HEK293 (cell line): ENCODE measurements around the gene HSD17B1.
A peak's percentile ranks its signal among the peaks of the same experiment; 100 is the strongest.

Experiments
- GLI4 ChIP-seq: fragments of 450-650 bp; formaldehyde crosslinking; IDR thresholded peaks from 2 replicates; pipeline ENCODE4 v1.5.1; 2016; ENCODE audit warnings: missing biosample characterization, missing genetic modification characterization
- HIC1 ChIP-seq: fragments of 450-650 bp; formaldehyde crosslinking; IDR thresholded peaks from 2 replicates; pipeline ENCODE4 v1.5.1; 2016; ENCODE audit warnings: missing biosample characterization, missing genetic modification characterization
- HOXA7 ChIP-seq: sonication (generic); formaldehyde crosslinking; IDR thresholded peaks from 2 replicates; pipeline ENCODE4 v1.8.1; 2022; ENCODE audit warnings: missing genetic modification reagents, borderline replicate concordance
- KLF1 ChIP-seq: fragments of 450-650 bp; formaldehyde crosslinking; IDR thresholded peaks from 2 replicates; pipeline ENCODE4 v1.5.1; 2016; ENCODE audit warnings: missing biosample characterization, missing genetic modification characterization
- KLF9 ChIP-seq: fragments of 450-650 bp; formaldehyde crosslinking; IDR thresholded peaks from 2 replicates; pipeline ENCODE4 v1.5.1; 2016; ENCODE audit warnings: missing biosample characterization, missing genetic modification characterization, low read depth
- PRDM2 ChIP-seq: fragments of 450-650 bp; formaldehyde crosslinking; IDR thresholded peaks from 2 replicates; pipeline ENCODE4 v1.5.1; 2016; ENCODE audit warnings: missing biosample characterization, missing genetic modification characterization, borderline replicate concordance
- PRDM4 ChIP-seq: fragments of 450-650 bp; formaldehyde crosslinking; IDR thresholded peaks from 2 replicates; pipeline ENCODE4 v1.5.1; 2017; ENCODE audit warnings: missing biosample characterization, missing genetic modification characterization
- SALL2 ChIP-seq: fragments of 450-650 bp; formaldehyde crosslinking; IDR thresholded peaks from 2 replicates; pipeline ENCODE4 v1.5.0; 2017; ENCODE audit warnings: missing biosample characterization, mild to moderate bottlenecking, missing genetic modification characterization, borderline replicate concordance
- SETDB1 ChIP-seq: IDR thresholded peaks from one replicate; pipeline ENCODE4 v1.6.1; 2017; ENCODE audit warnings: mild to moderate bottlenecking, low read length, moderate library complexity, mixed read lengths; ENCODE audit not compliant: insufficient read length
- ZBTB1 ChIP-seq: fragments of 450-650 bp; formaldehyde crosslinking; IDR thresholded peaks from 2 replicates; pipeline ENCODE4 v1.5.1; 2016; ENCODE audit warnings: missing biosample characterization, missing genetic modification characterization
- ZBTB20 ChIP-seq: fragments of 450-650 bp; formaldehyde crosslinking; IDR thresholded peaks from 2 replicates; pipeline ENCODE4 v1.5.1; 2016; ENCODE audit warnings: missing biosample characterization, missing genetic modification characterization
- ZEB2 ChIP-seq: fragments of 450-650 bp; formaldehyde crosslinking; IDR thresholded peaks from 2 replicates; pipeline ENCODE4 v1.5.1; 2016; ENCODE audit warnings: missing biosample characterization, missing genetic modification characterization
- ZFHX2 ChIP-seq: fragments of 450-650 bp; formaldehyde crosslinking; conservative IDR thresholded peaks from 2 replicates; pipeline ENCODE4 v1.5.1; 2016; ENCODE audit warnings: missing biosample characterization, missing genetic modification characterization
- ZNF10 ChIP-seq: fragments of 450-650 bp; formaldehyde crosslinking; IDR thresholded peaks from 2 replicates; pipeline ENCODE4 v1.5.1; 2017; ENCODE audit warnings: missing biosample characterization, missing genetic modification characterization
- ZNF112 ChIP-seq: fragments of 450-650 bp; formaldehyde crosslinking; IDR thresholded peaks from 2 replicates; pipeline ENCODE4 v1.5.0; 2017; ENCODE audit warnings: missing biosample characterization, missing genetic modification characterization
- ZNF121 ChIP-seq: fragments of 450-650 bp; formaldehyde crosslinking; IDR thresholded peaks from 2 replicates; pipeline ENCODE4 v1.5.1; 2016; ENCODE audit warnings: missing biosample characterization, missing genetic modification characterization
- ZNF211 ChIP-seq: fragments of 450-650 bp; formaldehyde crosslinking; IDR thresholded peaks from 2 replicates; pipeline ENCODE4 v1.5.1; 2016; ENCODE audit warnings: low read depth, missing biosample characterization, missing genetic modification characterization
- ZNF24 ChIP-seq: fragments of 450-650 bp; formaldehyde crosslinking; IDR thresholded peaks from 2 replicates; pipeline ENCODE4 v1.5.1; 2016; ENCODE audit warnings: missing biosample characterization, missing genetic modification characterization
- ZNF394 ChIP-seq: fragments of 450-650 bp; formaldehyde crosslinking; IDR thresholded peaks from 2 replicates; pipeline ENCODE4 v1.5.1; 2016; ENCODE audit warnings: missing biosample characterization, missing genetic modification characterization, mild to moderate bottlenecking, moderate library complexity, borderline replicate concordance
- ZNF514 ChIP-seq: fragments of 450-650 bp; formaldehyde crosslinking; IDR thresholded peaks from 2 replicates; pipeline ENCODE4 v1.5.1; 2016; ENCODE audit warnings: missing biosample characterization, missing genetic modification characterization
- ZNF548 ChIP-seq: fragments of 450-650 bp; formaldehyde crosslinking; IDR thresholded peaks from 2 replicates; pipeline ENCODE4 v1.5.1; 2016; ENCODE audit warnings: missing biosample characterization, missing genetic modification characterization
- ZNF571 ChIP-seq: fragments of 450-650 bp; formaldehyde crosslinking; IDR thresholded peaks from 2 replicates; pipeline ENCODE4 v1.5.0; 2017; ENCODE audit warnings: missing biosample characterization, missing genetic modification characterization
- ZNF610 ChIP-seq: fragments of 450-650 bp; formaldehyde crosslinking; IDR thresholded peaks from 2 replicates; pipeline ENCODE4 v1.5.1; 2016; ENCODE audit warnings: missing biosample characterization, missing genetic modification characterization, borderline replicate concordance
- ZNF670 ChIP-seq: fragments of 450-650 bp; formaldehyde crosslinking; IDR thresholded peaks from 2 replicates; pipeline ENCODE4 v1.5.1; 2016; ENCODE audit warnings: missing biosample characterization, missing genetic modification characterization, low read depth
- ZSCAN23 ChIP-seq: fragments of 450-650 bp; formaldehyde crosslinking; IDR thresholded peaks from 2 replicates; pipeline ENCODE4 v1.5.1; 2016; ENCODE audit warnings: missing biosample characterization, missing genetic modification characterization
- ZXDB ChIP-seq: fragments of 450-650 bp; formaldehyde crosslinking; IDR thresholded peaks from 2 replicates; pipeline ENCODE4 v1.5.1; 2016; ENCODE audit warnings: missing biosample characterization, missing genetic modification characterization
- TF ChIP-seq, protein P1 (sequence below): fragments of 450-650 bp; formaldehyde crosslinking; IDR thresholded peaks from 2 replicates; pipeline ENCODE4 v1.5.1; 2016; ENCODE audit warnings: missing biosample characterization, missing genetic modification characterization

The HSD17B1 gene

GRCh38 chr17:42554250-42555121, 1.8 kb downstream of the HSD17B1 start (continued):
- TF ChIP-seq, protein P1, sequence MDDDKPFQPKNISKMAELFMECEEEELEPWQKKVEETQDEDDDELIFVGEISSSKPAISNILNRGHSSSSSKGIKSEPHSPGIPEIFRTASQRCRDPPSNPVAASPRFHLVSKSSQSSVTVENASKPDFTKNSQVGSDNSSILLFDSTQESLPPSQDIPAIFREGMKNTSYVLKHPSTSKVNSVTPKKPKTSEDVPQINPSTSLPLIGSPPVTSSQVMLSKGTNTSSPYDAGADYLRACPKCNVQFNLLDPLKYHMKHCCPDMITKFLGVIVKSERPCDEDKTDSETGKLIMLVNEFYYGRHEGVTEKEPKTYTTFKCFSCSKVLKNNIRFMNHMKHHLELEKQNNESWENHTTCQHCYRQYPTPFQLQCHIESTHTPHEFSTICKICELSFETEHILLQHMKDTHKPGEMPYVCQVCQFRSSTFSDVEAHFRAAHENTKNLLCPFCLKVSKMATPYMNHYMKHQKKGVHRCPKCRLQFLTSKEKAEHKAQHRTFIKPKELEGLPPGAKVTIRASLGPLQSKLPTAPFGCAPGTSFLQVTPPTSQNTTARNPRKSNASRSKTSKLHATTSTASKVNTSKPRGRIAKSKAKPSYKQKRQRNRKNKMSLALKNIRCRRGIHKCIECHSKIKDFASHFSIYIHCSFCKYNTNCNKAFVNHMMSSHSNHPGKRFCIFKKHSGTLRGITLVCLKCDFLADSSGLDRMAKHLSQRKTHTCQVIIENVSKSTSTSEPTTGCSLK (tag by site-specific recombination), result no peak
- TF ChIP-seq ZNF121 (no peak), GLI4 (tag by site-specific recombination) (peak; percentile 20; the same call in 1 of the 2 replicates), ZBTB20 (tag by site-specific recombination) (peak; percentile 95), ZNF112 (tag by site-specific recombination) (no peak), ZSCAN23 (no peak), ZXDB (tag by site-specific recombination) (peak; percentile 99), ZBTB1 (no peak), ZNF211 (tag by site-specific recombination) (no peak), ZNF610 (tag by site-specific recombination) (0 out of 2 replicates have a peak, but pooled peaks have one; percentile 50), ZNF394 (tag by site-specific recombination) (peak; percentile 92), ZFHX2 (tag by site-specific recombination) (peak; percentile 96), HOXA7 (CRISPR knock-in tag) (no peak), KLF9 (peak; percentile 94), ZNF10 (tag by site-specific recombination) (peak; percentile 96), PRDM4 (tag by site-specific recombination) (no peak), ZNF514 (no peak), SETDB1 (no peak), ZNF670 (tag by site-specific recombination) (no peak), ZNF571 (no peak), SALL2 (no peak), PRDM2 (tag by site-specific recombination) (no peak), HIC1 (tag by site-specific recombination) (peak; percentile 52; the same call in 1 of the 2 replicates), KLF1 (tag by site-specific recombination) (peak; percentile 34), ZNF24 (tag by site-specific recombination) (0 out of 2 replicates have a peak, but pooled peaks have one; percentile 14), ZNF548 (no peak), ZEB2 (peak; percentile 91)
